ENCODE measurements around the gene TRAF7. TPM values are rescaled to one million over a fixed set of nuclear protein-coding genes. Genes with fewer than 3 reads are reported as not detected.
"Not testable (repeated sequence)": the region's sequence is repeated elsewhere in the genome, so short reads cannot be mapped to it uniquely, and the experiment has no call there.

TRAF7 gene
- total RNA-seq, 1 experiment from 2014 or later: 39.5 TPM

GRCh38 chr16:2195322-2196161, 40.0 kb downstream of the TRAF7 start:
- DNase-seq (ENCODE audit: low read depth in 1 of 2, low spot score in 2 of 2): no peak
- Histone ChIP-seq H3K27me3 (replicated peaks) (peaks cover 57% of the 10 kb centered on the region), H3K4me1 (replicated peaks) (0 out of 2 replicates have a peak, but pooled peaks cover 5% of the 10 kb centered on the region), H3K4me3 (no peak overlapping the region), H3K27ac (no peak overlapping the region), H3K9me3 (replicated peaks) (no peaks in the 10 kb centered on the region), H3K36me3 (no peaks in the 10 kb centered on the region)

GRCh38 chr16:2196162-2196980, 40.8 kb downstream of the TRAF7 start, which contains the start of gene CASKIN1:
Gene CASKIN1 (minus strand): TSS chr16:2196605. CDS start chr16:2196432, 173 bp downstream.
- H3K4me3 ChIP-seq: no peak within 1 kb of the TSS
- peaks cover 57% of the 10 kb centered on the region for H3K27me3 ChIP-seq (replicated peaks)
- no peaks in the 10 kb centered on the region for H3K36me3 ChIP-seq
- no peak within 1 kb of the TSS for H3K27ac ChIP-seq
- no peaks in the 10 kb centered on the region for H3K9me3 ChIP-seq (replicated peaks)
- no peak for DNase-seq (ENCODE audit: low read depth in 1 of 2, low spot score in 2 of 2)
- H3K4me1 ChIP-seq (replicated peaks): 0 out of 2 replicates have a peak, but pooled peaks cover 5% of the 10 kb centered on the region

GRCh38 chr16:2196981-2197511, 41.5 kb downstream of the TRAF7 start:
- Histone ChIP-seq H3K27me3 (replicated peaks) (peaks cover 57% of the 10 kb centered on the region), H3K4me3 (no peak overlapping the region), H3K27ac (no peak overlapping the region), H3K4me1 (replicated peaks) (0 out of 2 replicates have a peak, but pooled peaks cover 5% of the 10 kb centered on the region), H3K36me3 (no peaks in the 10 kb centered on the region), H3K9me3 (replicated peaks) (no peaks in the 10 kb centered on the region)
- DNase-seq (ENCODE audit: low read depth in 1 of 2, low spot score in 2 of 2): no peak

GRCh38 chr16:2197765-2198164, 42.2 kb downstream of the TRAF7 start:
- Histone ChIP-seq H3K4me1 (replicated peaks) (0 out of 2 replicates have a peak, but pooled peaks cover 5% of the 10 kb centered on the region), H3K4me3 (no peak overlapping the region), H3K27me3 (replicated peaks) (peaks cover 57% of the 10 kb centered on the region), H3K9me3 (replicated peaks) (no peaks in the 10 kb centered on the region), H3K27ac (no peak overlapping the region), H3K36me3 (no peaks in the 10 kb centered on the region)
- DNase-seq (ENCODE audit: low read depth in 1 of 2, low spot score in 2 of 2): no peak

- Histone ChIP-seq H3K36me3 (no peaks in the 10 kb centered on the region), H3K4me3 (no peak overlapping the region), H3K9me3 (replicated peaks) (no peaks in the 10 kb centered on the region), H3K27ac (no peak overlapping the region), H3K27me3 (replicated peaks) (peaks cover 57% of the 10 kb centered on the region), H3K4me1 (replicated peaks) (0 out of 2 replicates have a peak, but pooled peaks cover 5% of the 10 kb centered on the region)
- no peak for DNase-seq (ENCODE audit: low read depth in 1 of 2, low spot score in 2 of 2)
These were observed 42.7 kb downstream of the TRAF7 start for GRCh38 chr16:2198283-2198682.

GRCh38 chr16:2199095-2199494, 43.5 kb downstream of the TRAF7 start:
- no peaks in the 10 kb centered on the region for H3K9me3 ChIP-seq (replicated peaks)
- 0 out of 2 replicates have a peak, but pooled peaks cover 5% of the 10 kb centered on the region for H3K4me1 ChIP-seq (replicated peaks)
- H3K36me3 ChIP-seq: no peaks in the 10 kb centered on the region
- H3K27ac ChIP-seq: no peak overlapping the region
- no peak overlapping the region for H3K4me3 ChIP-seq
- DNase-seq (ENCODE audit: low read depth in 1 of 2, low spot score in 2 of 2): no peak
- peaks cover 54% of the 10 kb centered on the region for H3K27me3 ChIP-seq (replicated peaks)

- no peaks in the 10 kb centered on the region for H3K9me3 ChIP-seq (replicated peaks)
- no peak overlapping the region for H3K4me3 ChIP-seq
- H3K4me1 ChIP-seq (replicated peaks): peaks cover 7% of the 10 kb centered on the region
- no peak overlapping the region for H3K27ac ChIP-seq
- no peaks in the 10 kb centered on the region for H3K36me3 ChIP-seq
- peaks cover 48% of the 10 kb centered on the region for H3K27me3 ChIP-seq (replicated peaks)
- no peak for DNase-seq (ENCODE audit: low read depth in 1 of 2, low spot score in 2 of 2)
These were observed 44.1 kb downstream of the TRAF7 start for GRCh38 chr16:2199621-2200139.

- DNase-seq (ENCODE audit: low read depth in 1 of 2, low spot score in 2 of 2): no peak
- H3K36me3 ChIP-seq: 0 out of 2 replicates have a peak, but pooled peaks cover under 1% of the 10 kb centered on the region
These were observed 44.7 kb downstream of the TRAF7 start for GRCh38 chr16:2200313-2200712.

GRCh38 chr16:2203119-2203688, 47.6 kb downstream of the TRAF7 start:
- not testable (repeated sequence) for H3K4me3 ChIP-seq; H3K9me3 ChIP-seq (replicated peaks); DNase-seq (ENCODE audit: low read depth in 1 of 2, low spot score in 2 of 2); H3K27ac ChIP-seq
- peaks cover 13% of the 10 kb centered on the region for H3K4me1 ChIP-seq (replicated peaks)
- H3K36me3 ChIP-seq: peaks cover 19% of the 10 kb centered on the region
- H3K27me3 ChIP-seq (replicated peaks): peaks cover 18% of the 10 kb centered on the region

More at GRCh38 chr16:2200313-2200712, 44.7 kb downstream of the TRAF7 start:
- peaks cover 42% of the 10 kb centered on the region for H3K27me3 ChIP-seq (replicated peaks)
- H3K4me3 ChIP-seq: no peak overlapping the region
- peaks cover 11% of the 10 kb centered on the region for H3K4me1 ChIP-seq (replicated peaks)
- no peak overlapping the region for H3K27ac ChIP-seq
- no peaks in the 10 kb centered on the region for H3K9me3 ChIP-seq (replicated peaks)

GRCh38 chr16:2204416-2205103, 49.0 kb downstream of the TRAF7 start:
- Histone ChIP-seq H3K4me1 (replicated peaks) (peaks cover 13% of the 10 kb centered on the region), H3K9me3 (replicated peaks) (no peaks in the 10 kb centered on the region), H3K36me3 (peaks cover 32% of the 10 kb centered on the region), H3K27me3 (replicated peaks) (peaks cover 4% of the 10 kb centered on the region), H3K27ac (peak overlapping the region; percentile 90; the same call in 1 of the 2 replicates), H3K4me3 (peak overlapping the region; percentile 96)
- no peak for DNase-seq (ENCODE audit: low read depth in 1 of 2, low spot score in 2 of 2)

GRCh38 chr16:2205104-2205966, 49.8 kb downstream of the TRAF7 start, which contains the start of gene MLST8:
Gene MLST8 (plus strand): TSS chr16:2205454. CDS start chr16:2206086, 632 bp downstream.
- Histone ChIP-seq H3K4me1 (replicated peaks) (peaks cover 13% of the 10 kb centered on the region), H3K27me3 (replicated peaks) (no peaks in the 10 kb centered on the region), H3K36me3 (peaks cover 40% of the 10 kb centered on the region), H3K9me3 (replicated peaks) (no peaks in the 10 kb centered on the region), H3K27ac (peak within 1 kb of the TSS; percentile 90), H3K4me3 (peak within 1 kb of the TSS; percentile 96)
- DNase-seq (ENCODE audit: low read depth in 1 of 2, low spot score in 2 of 2): peak; percentile 83 to 97

GRCh38 chr16:2205967-2206313, 50.4 kb downstream of the TRAF7 start:
- Histone ChIP-seq H3K4me3 (peak overlapping the region; percentile 96), H3K36me3 (peaks cover 44% of the 10 kb centered on the region), H3K4me1 (replicated peaks) (peaks cover 13% of the 10 kb centered on the region), H3K27me3 (replicated peaks) (no peaks in the 10 kb centered on the region), H3K27ac (no peak overlapping the region; the same call in 1 of the 2 replicates), H3K9me3 (replicated peaks) (no peaks in the 10 kb centered on the region)
- no peak for DNase-seq (ENCODE audit: low read depth in 1 of 2, low spot score in 2 of 2)

All from SJSA1 (cell line).